T-helper 2 cell (primary cell): ENCODE measurements around the gene HNRNPA2B1.
"Not testable (repeated sequence)": the region's sequence is repeated elsewhere in the genome, so short reads cannot be mapped to it uniquely, and the experiment has no call there.

ENCODE experiments used
- DNase-seq, 5 experiments: peaks; one replicate each; pipeline versions ENCODE4 v3.0.0 to v3.0.0-alpha.2; 2012 to 2022

The HNRNPA2B1 gene

GRCh38 chr7:26198133-26198780 is 2.3 kb downstream of the HNRNPA2B1 start:
- DNase-seq, result peak in 1 of 5 experiments; percentile 65

- DNase-seq, result no peak
Observed at GRCh38 chr7:26197153-26198115, 3.1 kb downstream of the HNRNPA2B1 start.

GRCh38 chr7:26195867-26196657 is 4.5 kb downstream of the HNRNPA2B1 start:
- DNase-seq, result no peak

- no peak for DNase-seq
Observed at GRCh38 chr7:26195182-26195581, 5.4 kb downstream of the HNRNPA2B1 start.

- not testable (repeated sequence) for DNase-seq
Observed at GRCh38 chr7:26194764-26195163, 5.8 kb downstream of the HNRNPA2B1 start.

- DNase-seq, result no peak
Observed at GRCh38 chr7:26193432-26194207, 6.9 kb downstream of the HNRNPA2B1 start.

GRCh38 chr7:26192485-26193087 is 8.0 kb downstream of the HNRNPA2B1 start:
- no peak for DNase-seq

GRCh38 chr7:26191974-26192479 is 8.5 kb downstream of the HNRNPA2B1 start:
- no peak for DNase-seq

GRCh38 chr7:26191233-26191973 is 9.1 kb downstream of the HNRNPA2B1 start:
- DNase-seq, result no peak

GRCh38 chr7:26190417-26190869 is 10.1 kb downstream of the HNRNPA2B1 start:
- DNase-seq, result no peak

- DNase-seq, result no peak
Observed at GRCh38 chr7:26189697-26190096, 10.8 kb downstream of the HNRNPA2B1 start.

- no peak for DNase-seq
Observed at GRCh38 chr7:26188957-26189541, 11.5 kb downstream of the HNRNPA2B1 start.

GRCh38 chr7:26188206-26188956 is 12.2 kb downstream of the HNRNPA2B1 start:
- DNase-seq, result no peak

GRCh38 chr7:26187380-26188205 is 13.0 kb downstream of the HNRNPA2B1 start:
- peak in 1 of 5 experiments; percentile 42 for DNase-seq

GRCh38 chr7:26186364-26187311 is 13.9 kb downstream of the HNRNPA2B1 start:
- no peak for DNase-seq

GRCh38 chr7:26185844-26186180 is 14.7 kb downstream of the HNRNPA2B1 start:
- DNase-seq, result no peak

GRCh38 chr7:26185131-26185843 is 15.3 kb downstream of the HNRNPA2B1 start:
- DNase-seq, result no peak
